ENCODE measurements around the gene SLC25A42. TPM values are rescaled to one million over a fixed set of nuclear protein-coding genes. Genes with fewer than 3 reads are reported as not detected.

Gene SLC25A42
- polyA plus RNA-seq, 2 of the 4 experiments (the other 2 are of a cell fraction), result 0.92 to 1.3 TPM

- Histone ChIP-seq H3K9me3 (no peaks in the 10 kb centered on the region), H3K4me2 (no peak overlapping the region), H3K4me1 (peaks cover 6% of the 10 kb centered on the region; the same call in 1 of the 3 replicates), H3K27ac (no peak overlapping the region), H3K4me3 (no peak overlapping the region)
- TF ChIP-seq PHF8 (IDR thresholded peaks at IDR 0.05; ENCODE audit: borderline replicate concordance, low read depth), result no peak
- no peak for TF ChIP-seq CHD4 (IDR thresholded peaks at IDR 0.05; ENCODE audit: borderline replicate concordance)
- TF ChIP-seq FOXS1 (CRISPR knock-in tag; IDR thresholded peaks at IDR 0.05), result no peak
- TF ChIP-seq SMC3 (IDR thresholded peaks at IDR 0.05), result no peak
- no peak for TF ChIP-seq CBX2 (IDR thresholded peaks at IDR 0.05; ENCODE audit: borderline replicate concordance, low read depth)
- TF ChIP-seq FOSL2 (IDR thresholded peaks at IDR 0.05), result no peak
- no peak for TF ChIP-seq FOSL2 (CRISPR knock-in tag; IDR thresholded peaks at IDR 0.05)
- TF ChIP-seq BHLHE40 (IDR thresholded peaks at IDR 0.05; ENCODE audit: low read depth, low read length), result no peak
- TF ChIP-seq ZFP36 (IDR thresholded peaks at IDR 0.05; ENCODE audit: borderline replicate concordance, partially characterized antibody), result no peak
- TF ChIP-seq HDAC2 (IDR thresholded peaks at IDR 0.05), result no peak
- TF ChIP-seq HMGXB4 (CRISPR knock-in tag; IDR thresholded peaks at IDR 0.05; ENCODE audit: borderline replicate concordance), result no peak
- TF ChIP-seq HOXB13 (CRISPR knock-in tag; IDR thresholded peaks at IDR 0.05; ENCODE audit: low read depth), result no peak
- TF ChIP-seq ZSCAN20 (CRISPR knock-in tag; IDR thresholded peaks at IDR 0.05), result no peak
- TF ChIP-seq NPAS2 (CRISPR knock-in tag; IDR thresholded peaks at IDR 0.05; ENCODE audit: borderline replicate concordance), result no peak
- TF ChIP-seq NFE2L2 (conservative IDR thresholded peaks at IDR 0.05; ENCODE audit: low read length), result no peak
- no peak for TF ChIP-seq EP300 (IDR thresholded peaks at IDR 0.05)
- no peak for TF ChIP-seq CEBPB (IDR thresholded peaks at IDR 0.05)
- TF ChIP-seq RCOR1 (IDR thresholded peaks at IDR 0.05; ENCODE audit: low read depth, low read length), result no peak
- no peak for TF ChIP-seq HES2 (IDR thresholded peaks at IDR 0.05)
- no peak for TF ChIP-seq MYC (IDR thresholded peaks at IDR 0.05; ENCODE audit: borderline replicate concordance, low read length)
- no peak for TF ChIP-seq FOSB (CRISPR knock-in tag; IDR thresholded peaks at IDR 0.05)
- whole genome bisulfite sequencing (ENCODE audit: missing lambda C conversion rate), result 94% methylated on average over 4 of the region's 4 CpGs
- no peak for FAIRE-seq
- no peak for ATAC-seq
- DNase-seq (ENCODE audit: low read depth in 1 of 2, low spot score in 1 of 2), result no peak
- POLR2A ChIA-PET, result no interaction called here
- CTCF ChIA-PET, result interaction anchor here (1.1 kb wide), 1 partner anchor 32 kb away, joined by 5 read pairs; no protein-coding TSS in a partner anchor
These were observed 36.6 kb upstream of the SLC25A42 start for GRCh38 chr19:19027228-19027627.

DNA sequence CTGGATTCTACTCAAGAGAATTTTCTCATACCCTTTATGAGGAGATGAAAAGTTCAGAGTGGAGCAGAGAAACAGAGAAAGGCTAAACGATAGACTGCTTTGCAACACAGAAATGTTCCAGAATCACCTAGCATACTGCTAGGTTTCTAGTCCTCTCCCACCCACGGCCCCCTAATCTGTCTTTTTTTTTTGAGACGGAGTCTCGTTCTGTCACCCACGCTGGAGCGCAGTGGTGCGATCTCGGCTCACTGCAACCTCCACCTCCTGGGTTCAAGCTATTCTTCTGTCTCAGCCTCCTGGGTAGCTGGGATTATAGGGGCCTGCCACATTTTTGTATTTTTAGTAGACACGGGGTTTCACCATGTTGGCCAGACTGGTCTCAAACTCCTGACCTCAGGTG, 35.3 kb upstream of the SLC25A42 start:
- CTCF ChIA-PET, result no interaction called here
- H3K27ac ChIP-seq, result no peak overlapping the region
- DNase-seq (ENCODE audit: low read depth in 1 of 2, low spot score in 1 of 2) (no peak), ATAC-seq (no peak), FAIRE-seq (no peak)
- POLR2A ChIA-PET, result no interaction called here
- H3K4me1 ChIP-seq, result peaks cover 8% of the 10 kb centered on the region; the same call in 1 of the 3 replicates
- 85% methylated on average over 9 of the region's 9 CpGs for WGBS (ENCODE audit: missing lambda C conversion rate)
- H3K4me3 ChIP-seq, result no peak overlapping the region
- no peaks in the 10 kb centered on the region for H3K9me3 ChIP-seq
- TF ChIP-seq CHD4 (IDR thresholded peaks at IDR 0.05; ENCODE audit: borderline replicate concordance) (no peak), RARB (CRISPR knock-in tag; IDR thresholded peaks at IDR 0.05) (no peak), ZFP36 (IDR thresholded peaks at IDR 0.05; ENCODE audit: borderline replicate concordance, partially characterized antibody) (no peak), HEYL (CRISPR knock-in tag; IDR thresholded peaks at IDR 0.05) (no peak), PHF8 (IDR thresholded peaks at IDR 0.05; ENCODE audit: borderline replicate concordance, low read depth) (no peak), HMGXB4 (CRISPR knock-in tag; IDR thresholded peaks at IDR 0.05; ENCODE audit: borderline replicate concordance) (no peak), POLR2AphosphoS2 (conservative IDR thresholded peaks at IDR 0.05; ENCODE audit: low read length) (no peak), RFX5 (IDR thresholded peaks at IDR 0.05) (no peak)
- TF ChIP-seq, protein P1, sequence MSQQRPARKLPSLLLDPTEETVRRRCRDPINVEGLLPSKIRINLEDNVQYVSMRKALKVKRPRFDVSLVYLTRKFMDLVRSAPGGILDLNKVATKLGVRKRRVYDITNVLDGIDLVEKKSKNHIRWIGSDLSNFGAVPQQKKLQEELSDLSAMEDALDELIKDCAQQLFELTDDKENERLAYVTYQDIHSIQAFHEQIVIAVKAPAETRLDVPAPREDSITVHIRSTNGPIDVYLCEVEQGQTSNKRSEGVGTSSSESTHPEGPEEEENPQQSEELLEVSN (IDR thresholded peaks at IDR 0.05; ENCODE audit: borderline replicate concordance, low read depth), result no peak
- TF ChIP-seq, protein P2, sequence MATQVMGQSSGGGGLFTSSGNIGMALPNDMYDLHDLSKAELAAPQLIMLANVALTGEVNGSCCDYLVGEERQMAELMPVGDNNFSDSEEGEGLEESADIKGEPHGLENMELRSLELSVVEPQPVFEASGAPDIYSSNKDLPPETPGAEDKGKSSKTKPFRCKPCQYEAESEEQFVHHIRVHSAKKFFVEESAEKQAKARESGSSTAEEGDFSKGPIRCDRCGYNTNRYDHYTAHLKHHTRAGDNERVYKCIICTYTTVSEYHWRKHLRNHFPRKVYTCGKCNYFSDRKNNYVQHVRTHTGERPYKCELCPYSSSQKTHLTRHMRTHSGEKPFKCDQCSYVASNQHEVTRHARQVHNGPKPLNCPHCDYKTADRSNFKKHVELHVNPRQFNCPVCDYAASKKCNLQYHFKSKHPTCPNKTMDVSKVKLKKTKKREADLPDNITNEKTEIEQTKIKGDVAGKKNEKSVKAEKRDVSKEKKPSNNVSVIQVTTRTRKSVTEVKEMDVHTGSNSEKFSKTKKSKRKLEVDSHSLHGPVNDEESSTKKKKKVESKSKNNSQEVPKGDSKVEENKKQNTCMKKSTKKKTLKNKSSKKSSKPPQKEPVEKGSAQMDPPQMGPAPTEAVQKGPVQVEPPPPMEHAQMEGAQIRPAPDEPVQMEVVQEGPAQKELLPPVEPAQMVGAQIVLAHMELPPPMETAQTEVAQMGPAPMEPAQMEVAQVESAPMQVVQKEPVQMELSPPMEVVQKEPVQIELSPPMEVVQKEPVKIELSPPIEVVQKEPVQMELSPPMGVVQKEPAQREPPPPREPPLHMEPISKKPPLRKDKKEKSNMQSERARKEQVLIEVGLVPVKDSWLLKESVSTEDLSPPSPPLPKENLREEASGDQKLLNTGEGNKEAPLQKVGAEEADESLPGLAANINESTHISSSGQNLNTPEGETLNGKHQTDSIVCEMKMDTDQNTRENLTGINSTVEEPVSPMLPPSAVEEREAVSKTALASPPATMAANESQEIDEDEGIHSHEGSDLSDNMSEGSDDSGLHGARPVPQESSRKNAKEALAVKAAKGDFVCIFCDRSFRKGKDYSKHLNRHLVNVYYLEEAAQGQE (IDR thresholded peaks at IDR 0.05), result no peak
- no peak overlapping the region for H3K4me2 ChIP-seq
